Measurements from ENCODE around the gene EPN2. TPM values are rescaled to one million over a fixed set of nuclear protein-coding genes. Genes with fewer than 3 reads are reported as not detected.
"Not testable (repeated sequence)": the region's sequence is repeated elsewhere in the genome, so short reads cannot be mapped to it uniquely, and the experiment has no call there.

EPN2 gene
- total RNA-seq, 4 donors from 2014 or later, result 69.4 to 251 (median 96.3) TPM

DNA sequence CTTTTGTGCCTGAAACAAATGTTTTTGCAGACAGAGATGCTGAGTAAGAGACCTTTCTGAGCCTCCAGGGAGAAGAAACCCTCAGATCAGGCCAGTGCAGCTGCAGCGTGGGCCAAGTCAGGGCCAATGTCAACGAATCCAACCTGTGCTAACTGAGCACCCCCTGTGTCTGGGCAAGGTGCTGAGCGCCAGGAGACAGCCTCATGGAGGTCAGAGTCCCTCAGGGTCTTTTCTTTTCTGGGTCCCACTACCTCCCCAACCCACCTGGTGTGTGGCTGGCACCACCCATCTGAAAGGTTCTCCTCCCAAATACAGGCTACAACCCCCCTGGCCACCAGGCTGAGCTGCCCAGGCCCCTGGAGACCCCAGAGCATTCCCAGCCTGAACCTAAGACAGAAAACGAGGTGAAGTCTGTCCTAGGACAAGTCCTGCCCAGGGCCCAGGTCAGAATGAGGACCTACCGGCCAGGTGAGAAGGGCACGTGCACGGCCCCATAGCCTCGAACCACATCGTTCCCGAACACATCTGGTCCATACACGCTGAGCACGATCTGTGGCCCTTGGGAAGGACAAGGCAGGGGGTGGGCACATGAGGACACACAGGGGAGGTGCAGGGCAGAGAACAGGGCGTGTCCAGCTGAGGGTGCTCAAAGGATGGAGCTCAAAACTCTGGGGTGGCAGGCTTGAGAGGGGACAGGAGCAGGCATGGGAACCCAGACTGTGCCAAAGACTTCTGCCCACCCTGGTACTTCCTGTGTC, 110.3 kb downstream of the EPN2 start:
- intact Hi-C loops (cut with DNase I; ENCODE audit: low total_unique reads), result no loop called here
- TF ChIP-seq POLR2A (IDR thresholded peaks at IDR 0.05), result no peak
- no peak for TF ChIP-seq CTCF (IDR thresholded peaks at IDR 0.05)
- 82 to 84% methylated on average over 13 of the region's 13 CpGs for WGBS, 2 donors
- DNase-seq (ENCODE audit: low spot score in 2 of 2), result peak in 1 of 2 donors; percentile 80
- no peak overlapping the region for H3K4me3 ChIP-seq (ENCODE audit: low read depth, poor library complexity, severe bottlenecking)

GRCh38 chr17:19348081-19348650, 111.0 kb downstream of the EPN2 start:
- no peak for TF ChIP-seq CTCF (IDR thresholded peaks at IDR 0.05)
- no peak for TF ChIP-seq POLR2A (IDR thresholded peaks at IDR 0.05)
- intact Hi-C loops (cut with DNase I; ENCODE audit: low total_unique reads), result no loop called here
- DNase-seq (ENCODE audit: low spot score in 2 of 2), result peak in 1 of 2 donors; percentile 80
- no peak overlapping the region for H3K4me3 ChIP-seq (ENCODE audit: low read depth, poor library complexity, severe bottlenecking)
- 62 to 65% methylated on average over 9 of the region's 9 CpGs for WGBS, 2 donors

DNA sequence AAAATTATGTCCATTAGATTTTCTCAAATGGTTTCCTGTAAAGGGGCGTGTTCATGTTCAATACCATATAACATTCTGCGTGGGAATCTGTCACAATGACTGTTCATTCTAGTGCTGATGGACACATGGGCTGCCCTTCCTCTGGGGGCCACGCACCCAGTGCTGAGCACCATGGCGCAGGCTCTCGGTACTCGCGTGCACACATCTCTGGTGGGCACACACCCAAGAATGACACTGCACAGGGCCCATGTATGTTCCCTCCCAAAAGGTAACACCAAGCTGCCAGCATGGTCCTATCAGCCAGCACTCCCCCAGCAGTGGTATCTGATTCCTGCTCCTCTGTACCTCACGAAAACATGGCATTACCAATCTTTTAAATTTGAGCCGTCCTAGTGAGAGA, 111.6 kb downstream of the EPN2 start:
- 95 to 98% methylated on average over 9 of the region's 9 CpGs for WGBS, 2 donors
- no peak overlapping the region for H3K4me3 ChIP-seq (ENCODE audit: low read depth, poor library complexity, severe bottlenecking)
- intact Hi-C loops (cut with DNase I; ENCODE audit: low total_unique reads), result no loop called here
- TF ChIP-seq CTCF (IDR thresholded peaks at IDR 0.05), result no peak
- no peak for TF ChIP-seq POLR2A (IDR thresholded peaks at IDR 0.05)
- DNase-seq (ENCODE audit: low spot score in 2 of 2), result no peak

DNA sequence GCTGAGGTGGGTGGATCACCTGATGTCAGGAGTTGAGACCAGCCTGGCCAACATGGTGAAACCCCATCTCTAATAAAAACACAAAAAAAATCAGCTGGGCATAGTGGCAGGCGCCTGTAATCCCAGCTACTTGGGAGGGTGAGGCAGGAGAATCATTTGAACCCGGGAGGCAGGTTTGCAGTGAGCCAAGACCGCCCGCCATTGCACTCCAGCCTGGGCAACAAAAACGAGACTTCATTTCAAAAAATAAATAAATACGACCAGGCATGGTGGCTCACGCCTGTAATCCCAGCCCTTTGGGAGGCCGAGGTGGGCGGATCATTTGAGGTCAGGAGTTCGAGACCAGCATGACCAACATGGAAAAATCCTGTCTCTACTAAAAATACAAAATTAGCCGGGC, 116.2 kb downstream of the EPN2 start:
- intact Hi-C loops (cut with DNase I; ENCODE audit: low total_unique reads); DNase-seq (ENCODE audit: low spot score in 2 of 2); H3K4me3 ChIP-seq (ENCODE audit: low read depth, poor library complexity, severe bottlenecking): not testable (repeated sequence)
- WGBS, 2 donors, result 91 to 95% methylated on average over 11 of the region's 11 CpGs

DNA sequence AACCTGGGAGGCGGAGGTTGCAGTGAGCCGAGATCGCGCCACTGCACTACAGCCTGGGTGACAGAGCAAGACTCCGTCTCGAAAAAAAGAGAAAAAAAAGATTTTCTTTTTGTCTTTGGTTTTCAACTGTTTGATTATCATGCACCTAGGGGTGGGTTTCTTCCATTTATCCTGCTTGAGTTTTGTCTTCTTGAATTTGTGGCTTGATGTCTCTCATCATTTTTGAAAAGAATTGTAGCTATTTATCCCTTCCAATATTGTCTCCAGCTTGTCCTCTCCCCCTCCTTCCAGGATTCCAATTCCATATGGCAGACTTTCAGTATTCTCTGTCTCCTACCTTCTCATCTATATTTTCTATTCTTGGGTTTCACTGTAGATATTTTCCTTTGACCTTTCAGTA, 117.6 kb downstream of the EPN2 start:
- WGBS, 2 donors, result 81 to 94% methylated on average over 6 of the region's 6 CpGs
- no peak for DNase-seq (ENCODE audit: low spot score in 2 of 2)
- H3K4me3 ChIP-seq (ENCODE audit: low read depth, poor library complexity, severe bottlenecking), result no peak overlapping the region
- TF ChIP-seq POLR2A (IDR thresholded peaks at IDR 0.05) (no peak), CTCF (IDR thresholded peaks at IDR 0.05) (no peak)
- intact Hi-C loops (cut with DNase I; ENCODE audit: low total_unique reads), result no loop called here

DNA sequence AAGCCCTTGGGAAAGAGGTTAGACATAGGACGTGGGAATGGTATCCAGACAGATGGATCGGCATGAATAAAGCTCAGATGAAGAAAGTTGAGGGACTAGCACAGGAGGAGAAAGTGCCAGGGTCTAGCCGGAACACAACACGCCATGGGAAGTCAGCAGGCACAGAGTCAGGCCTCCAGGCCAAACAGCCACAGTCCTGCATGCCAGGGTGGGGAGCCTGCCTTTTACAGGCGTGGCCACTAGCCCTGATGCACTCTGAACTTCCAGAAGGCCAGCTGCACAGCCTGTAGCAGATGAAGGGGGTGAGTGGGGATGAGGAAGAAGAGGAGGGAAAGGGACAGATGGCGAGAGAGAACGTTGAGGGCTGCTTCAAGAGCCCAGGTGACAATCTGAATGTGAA, 120.2 kb downstream of the EPN2 start:
- H3K4me3 ChIP-seq (ENCODE audit: low read depth, poor library complexity, severe bottlenecking), result no peak overlapping the region
- 72 to 81% methylated on average over 7 of the region's 7 CpGs for WGBS, 2 donors
- no peak for TF ChIP-seq POLR2A (IDR thresholded peaks at IDR 0.05)
- no peak for TF ChIP-seq CTCF (IDR thresholded peaks at IDR 0.05)
- DNase-seq (ENCODE audit: low spot score in 2 of 2), result no peak
- intact Hi-C loops (cut with DNase I; ENCODE audit: low total_unique reads), result no loop called here
